GM23338 (cell line): Measurements from ENCODE around the gene JPH4. TPM values are rescaled to one million over a fixed set of nuclear protein-coding genes. Genes with fewer than 3 reads are reported as not detected.

Source experiments
- ATAC-seq: fragments of 200-7000 bp; cut with Tn5 transposase; 3 replicates; pipeline ENCODE4 v1.9.1; 2020
- DNase-seq: peaks from one replicate; pipeline ENCODE4 v3.0.0-alpha.2; 2015; ENCODE audit warnings: low spot score
- H2AFZ ChIP-seq: fragments of 200-600 bp; sonication (generic); 2 replicates; pipeline ENCODE4 v1.8.0; 2016; ENCODE audit warnings: antibody characterized with exemption, mild to moderate bottlenecking, moderate library complexity
- H3F3A ChIP-seq: fragments of 200-600 bp; sonication (generic); replicated peaks from 2 replicates; pipeline ENCODE4 v1.8.0; 2017; ENCODE audit warnings: antibody characterized with exemption, mixed run types, low read depth
- H3K27ac ChIP-seq: fragments of 200-600 bp; sonication (generic); 2 replicates; pipeline ENCODE4 v1.6.1; 2016; ENCODE audit warnings: low read depth
- H3K27me3 ChIP-seq: fragments of 200-600 bp; sonication (generic); 2 replicates; pipeline ENCODE4 v1.8.0; 2016; ENCODE audit warnings: mild to moderate bottlenecking, mixed run types, moderate library complexity; ENCODE audit not compliant: insufficient read depth
- H3K36me3 ChIP-seq: fragments of 200-600 bp; sonication (generic); 2 replicates; pipeline ENCODE4 v1.8.0; 2016; ENCODE audit warnings: mild to moderate bottlenecking; ENCODE audit not compliant: insufficient read depth
- H3K4me1 ChIP-seq: fragments of 200-600 bp; sonication (generic); 2 replicates; pipeline ENCODE4 v1.8.0; 2016; ENCODE audit warnings: mild to moderate bottlenecking, moderate library complexity; ENCODE audit not compliant: insufficient read depth
- H3K4me2 ChIP-seq: fragments of 200-600 bp; sonication (generic); 2 replicates; pipeline ENCODE4 v1.7.1; 2017; ENCODE audit warnings: mixed run types
- H3K4me3 ChIP-seq: fragments of 200-600 bp; sonication (generic); 2 replicates; pipeline ENCODE4 v1.6.1; 2016; ENCODE audit warnings: mixed run types
- H3K79me2 ChIP-seq: fragments of 200-600 bp; sonication (generic); replicated peaks from 2 replicates; pipeline ENCODE4 v1.8.0; 2017; ENCODE audit warnings: mild to moderate bottlenecking; ENCODE audit not compliant: insufficient read depth
- H3K9me2 ChIP-seq: fragments of 200-600 bp; sonication (generic); 2 replicates; pipeline ENCODE4 v1.8.0; 2017; ENCODE audit not compliant: insufficient read depth
- H4K20me1 ChIP-seq: fragments of 200-600 bp; sonication (generic); replicated peaks from 2 replicates; pipeline ENCODE4 v1.8.0; 2017; ENCODE audit warnings: mild to moderate bottlenecking; ENCODE audit not compliant: insufficient read depth
- H3K27ac Mint-ChIP-seq: 2 replicates; pipeline ENCODE4 v1.8.0; 2020; ENCODE audit warnings: inconsistent platforms, mild to moderate bottlenecking, moderate library complexity, mixed read lengths
- H3K27me3 Mint-ChIP-seq: 3 replicates; pipeline ENCODE4 v1.8.0; 2022; ENCODE audit warnings: low read depth, mild to moderate bottlenecking, moderate library complexity, mixed read lengths, inconsistent platforms; ENCODE audit not compliant: insufficient read depth, poor library complexity
- H3K36me3 Mint-ChIP-seq: 3 replicates; pipeline ENCODE4 v1.8.0; 2021; ENCODE audit warnings: low read depth, mild to moderate bottlenecking, inconsistent platforms, moderate library complexity, mixed read lengths
- H3K4me1 Mint-ChIP-seq: 3 replicates; pipeline ENCODE4 v1.8.0; 2020; ENCODE audit warnings: mild to moderate bottlenecking, inconsistent platforms, mixed read lengths
- H3K4me3 Mint-ChIP-seq: 3 replicates; pipeline ENCODE4 v1.8.0; 2021; ENCODE audit warnings: moderate library complexity, mild to moderate bottlenecking, inconsistent platforms, mixed read lengths
- H3K9me3 Mint-ChIP-seq: 3 replicates; pipeline ENCODE4 v1.8.0; 2020; ENCODE audit warnings: moderate library complexity, mild to moderate bottlenecking, inconsistent platforms, mixed read lengths
- CREB1 ChIP-seq: fragments of 250-450 bp; sonication (Bioruptor Pico); IDR thresholded peaks from 2 replicates; pipeline ENCODE4 v1.5.0; 2020; ENCODE audit warnings: low read depth, mild to moderate bottlenecking, moderate library complexity
- EZH2 ChIP-seq: fragments of 200-600 bp; sonication (generic); IDR thresholded peaks from one replicate; pipeline ENCODE4 v1.8.0; 2017; ENCODE audit warnings: antibody characterized with exemption, mild to moderate bottlenecking, low read depth; ENCODE audit not compliant: unreplicated experiment
- EZH2phosphoT487 ChIP-seq: fragments of 200-600 bp; sonication (generic); IDR thresholded peaks from one replicate; pipeline ENCODE4 v1.8.1; 2018; ENCODE audit warnings: antibody characterized with exemption; ENCODE audit not compliant: unreplicated experiment
- JUNB ChIP-seq: IDR thresholded peaks from one replicate; pipeline ENCODE4 v1.6.1; 2016; ENCODE audit warnings: antibody characterized with exemption; ENCODE audit not compliant: unreplicated experiment
- NANOG ChIP-seq: IDR thresholded peaks from 2 replicates; pipeline ENCODE4 v1.6.1; 2016; ENCODE audit warnings: antibody characterized with exemption, borderline replicate concordance
- POLR2AphosphoS5 ChIP-seq: IDR thresholded peaks from 2 replicates; pipeline ENCODE4 v1.6.1; 2016; ENCODE audit warnings: antibody characterized with exemption, low read depth
- STAT1 ChIP-seq: IDR thresholded peaks from one replicate; pipeline ENCODE4 v1.6.1; 2016; ENCODE audit warnings: antibody characterized with exemption; ENCODE audit not compliant: unreplicated experiment
- ZNF114 ChIP-seq: fragments of 250-450 bp; sonication (Bioruptor Pico); IDR thresholded peaks from 2 replicates; pipeline ENCODE4 v1.5.0; 2020; ENCODE audit warnings: mild to moderate bottlenecking, moderate library complexity
- ZNF331 ChIP-seq: fragments of 250-450 bp; sonication (Bioruptor Pico); IDR thresholded peaks from 2 replicates; pipeline ENCODE4 v1.5.0; 2020; ENCODE audit warnings: low read depth, mild to moderate bottlenecking, moderate library complexity
- polyA plus RNA-seq: library from polyadenylated mRNA; unstranded; fragments of >200 nt; fragmentation: Nextera tagmentation; extraction: Ambion mirVana; gene quantifications from 2 replicates; pipeline ENCODE4 v1.2.1, GENCODE V29; 2016
- total RNA-seq: library from RNA; depleted of rRNA; stranded (reverse); fragments of >200 nt; shearing (Covaris generic); gene quantifications from 2 replicates; pipeline ENCODE4 v1.2.3, GENCODE V29; 2014
- TF ChIP-seq, protein P1 (sequence below): fragments of 250-450 bp; sonication (Bioruptor Pico); IDR thresholded peaks from 2 replicates; pipeline ENCODE4 v1.5.0; 2020; ENCODE audit warnings: mild to moderate bottlenecking, moderate library complexity
- TF ChIP-seq, protein P2 (sequence below): IDR thresholded peaks from 2 replicates; pipeline ENCODE4 v1.6.1; 2016; ENCODE audit warnings: antibody characterized with exemption
- TF ChIP-seq, protein P3 (sequence below), 2 experiments: fragments of 200-600 bp in 1 of 2; sonication (generic) in 1 of 2; conservative IDR thresholded peaks; 2 replicates each; pipeline versions ENCODE4 v1.5.1 to v1.6.1; 2016 to 2017; ENCODE audit warnings: antibody characterized with exemption in 2 of 2, low read depth in 2 of 2, mild to moderate bottlenecking in 2 of 2, moderate library complexity in 1 of 2
- TF ChIP-seq, protein P4 (sequence below): IDR thresholded peaks from one replicate; pipeline ENCODE4 v1.6.1; 2018; ENCODE audit warnings: antibody characterized with exemption; ENCODE audit not compliant: unreplicated experiment

Gene JPH4
- total and polyA plus RNA-seq, 2 experiments from 2014 or later, result 11.0 to 29.9 TPM

DNA sequence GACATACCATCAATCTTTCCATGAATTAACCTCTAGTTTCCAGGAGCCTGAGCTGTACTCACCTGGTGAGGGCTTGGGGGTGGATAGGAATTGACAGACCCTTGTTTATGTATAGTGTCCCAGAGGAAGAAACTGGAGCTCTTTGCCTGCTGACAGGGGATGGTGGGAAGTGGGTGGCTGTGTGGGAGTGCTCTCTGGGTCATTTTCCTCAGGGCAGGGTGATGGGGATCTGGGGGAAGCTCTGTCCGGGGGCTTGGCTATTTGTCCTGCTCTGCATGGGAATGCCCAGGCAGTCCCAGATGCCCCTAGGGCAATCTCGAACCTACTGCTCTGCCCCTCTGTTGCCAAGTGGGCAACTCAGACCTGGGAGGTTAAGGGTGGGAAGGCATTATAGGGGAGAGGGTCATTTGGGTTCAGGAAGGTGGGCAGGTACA lies 35.8 kb upstream of the JPH4 start:
- no peaks in the 10 kb centered on the region for H3K27me3 Mint-ChIP-seq
- no peaks in the 10 kb centered on the region for H3K4me1 ChIP-seq
- no peaks in the 10 kb centered on the region for H3K36me3 Mint-ChIP-seq
- no peak overlapping the region for H3K27ac Mint-ChIP-seq
- 0 out of 2 replicates have a peak, but pooled peaks cover under 1% of the 10 kb centered on the region for H3K9me2 ChIP-seq
- no peaks in the 10 kb centered on the region for H3F3A ChIP-seq
- peaks cover 7% of the 10 kb centered on the region; the same call in 2 of the 3 replicates for H3K4me1 Mint-ChIP-seq
- H3K4me2 ChIP-seq, result no peak overlapping the region
- no peak overlapping the region for H3K27ac ChIP-seq
- H4K20me1 ChIP-seq, result no peaks in the 10 kb centered on the region
- DNase-seq (no peak), ATAC-seq (no peak)
- no peak for TF ChIP-seq JUNB
- TF ChIP-seq, protein P1, sequence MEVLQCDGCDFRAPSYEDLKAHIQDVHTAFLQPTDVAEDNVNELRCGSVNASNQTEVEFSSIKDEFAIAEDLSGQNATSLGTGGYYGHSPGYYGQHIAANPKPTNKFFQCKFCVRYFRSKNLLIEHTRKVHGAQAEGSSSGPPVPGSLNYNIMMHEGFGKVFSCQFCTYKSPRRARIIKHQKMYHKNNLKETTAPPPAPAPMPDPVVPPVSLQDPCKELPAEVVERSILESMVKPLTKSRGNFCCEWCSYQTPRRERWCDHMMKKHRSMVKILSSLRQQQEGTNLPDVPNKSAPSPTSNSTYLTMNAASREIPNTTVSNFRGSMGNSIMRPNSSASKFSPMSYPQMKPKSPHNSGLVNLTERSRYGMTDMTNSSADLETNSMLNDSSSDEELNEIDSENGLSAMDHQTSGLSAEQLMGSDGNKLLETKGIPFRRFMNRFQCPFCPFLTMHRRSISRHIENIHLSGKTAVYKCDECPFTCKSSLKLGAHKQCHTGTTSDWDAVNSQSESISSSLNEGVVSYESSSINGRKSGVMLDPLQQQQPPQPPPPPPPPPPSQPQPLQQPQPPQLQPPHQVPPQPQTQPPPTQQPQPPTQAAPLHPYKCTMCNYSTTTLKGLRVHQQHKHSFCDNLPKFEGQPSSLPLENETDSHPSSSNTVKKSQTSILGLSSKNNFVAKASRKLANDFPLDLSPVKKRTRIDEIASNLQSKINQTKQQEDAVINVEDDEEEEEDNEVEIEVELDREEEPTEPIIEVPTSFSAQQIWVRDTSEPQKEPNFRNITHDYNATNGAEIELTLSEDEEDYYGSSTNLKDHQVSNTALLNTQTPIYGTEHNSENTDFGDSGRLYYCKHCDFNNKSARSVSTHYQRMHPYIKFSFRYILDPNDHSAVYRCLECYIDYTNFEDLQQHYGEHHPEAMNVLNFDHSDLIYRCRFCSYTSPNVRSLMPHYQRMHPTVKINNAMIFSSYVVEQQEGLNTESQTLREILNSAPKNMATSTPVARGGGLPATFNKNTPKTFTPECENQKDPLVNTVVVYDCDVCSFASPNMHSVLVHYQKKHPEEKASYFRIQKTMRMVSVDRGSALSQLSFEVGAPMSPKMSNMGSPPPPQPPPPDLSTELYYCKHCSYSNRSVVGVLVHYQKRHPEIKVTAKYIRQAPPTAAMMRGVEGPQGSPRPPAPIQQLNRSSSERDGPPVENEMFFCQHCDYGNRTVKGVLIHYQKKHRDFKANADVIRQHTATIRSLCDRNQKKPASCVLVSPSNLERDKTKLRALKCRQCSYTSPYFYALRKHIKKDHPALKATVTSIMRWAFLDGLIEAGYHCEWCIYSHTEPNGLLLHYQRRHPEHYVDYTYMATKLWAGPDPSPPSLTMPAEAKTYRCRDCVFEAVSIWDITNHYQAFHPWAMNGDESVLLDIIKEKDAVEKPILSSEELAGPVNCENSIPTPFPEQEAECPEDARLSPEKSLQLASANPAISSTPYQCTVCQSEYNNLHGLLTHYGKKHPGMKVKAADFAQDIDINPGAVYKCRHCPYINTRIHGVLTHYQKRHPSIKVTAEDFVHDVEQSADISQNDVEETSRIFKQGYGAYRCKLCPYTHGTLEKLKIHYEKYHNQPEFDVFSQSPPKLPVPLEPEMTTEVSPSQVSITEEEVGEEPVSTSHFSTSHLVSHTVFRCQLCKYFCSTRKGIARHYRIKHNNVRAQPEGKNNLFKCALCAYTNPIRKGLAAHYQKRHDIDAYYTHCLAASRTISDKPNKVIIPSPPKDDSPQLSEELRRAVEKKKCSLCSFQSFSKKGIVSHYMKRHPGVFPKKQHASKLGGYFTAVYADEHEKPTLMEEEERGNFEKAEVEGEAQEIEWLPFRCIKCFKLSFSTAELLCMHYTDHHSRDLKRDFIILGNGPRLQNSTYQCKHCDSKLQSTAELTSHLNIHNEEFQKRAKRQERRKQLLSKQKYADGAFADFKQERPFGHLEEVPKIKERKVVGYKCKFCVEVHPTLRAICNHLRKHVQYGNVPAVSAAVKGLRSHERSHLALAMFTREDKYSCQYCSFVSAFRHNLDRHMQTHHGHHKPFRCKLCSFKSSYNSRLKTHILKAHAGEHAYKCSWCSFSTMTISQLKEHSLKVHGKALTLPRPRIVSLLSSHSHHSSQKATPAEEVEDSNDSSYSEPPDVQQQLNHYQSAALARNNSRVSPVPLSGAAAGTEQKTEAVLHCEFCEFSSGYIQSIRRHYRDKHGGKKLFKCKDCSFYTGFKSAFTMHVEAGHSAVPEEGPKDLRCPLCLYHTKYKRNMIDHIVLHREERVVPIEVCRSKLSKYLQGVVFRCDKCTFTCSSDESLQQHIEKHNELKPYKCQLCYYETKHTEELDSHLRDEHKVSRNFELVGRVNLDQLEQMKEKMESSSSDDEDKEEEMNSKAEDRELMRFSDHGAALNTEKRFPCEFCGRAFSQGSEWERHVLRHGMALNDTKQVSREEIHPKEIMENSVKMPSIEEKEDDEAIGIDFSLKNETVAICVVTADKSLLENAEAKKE (CRISPR knock-in tag), result no peak
- TF ChIP-seq EZH2phosphoT487, result no peak
- no peak for TF ChIP-seq NANOG
- no peak for TF ChIP-seq STAT1
- no peak for TF ChIP-seq EZH2
- TF ChIP-seq, protein P2, sequence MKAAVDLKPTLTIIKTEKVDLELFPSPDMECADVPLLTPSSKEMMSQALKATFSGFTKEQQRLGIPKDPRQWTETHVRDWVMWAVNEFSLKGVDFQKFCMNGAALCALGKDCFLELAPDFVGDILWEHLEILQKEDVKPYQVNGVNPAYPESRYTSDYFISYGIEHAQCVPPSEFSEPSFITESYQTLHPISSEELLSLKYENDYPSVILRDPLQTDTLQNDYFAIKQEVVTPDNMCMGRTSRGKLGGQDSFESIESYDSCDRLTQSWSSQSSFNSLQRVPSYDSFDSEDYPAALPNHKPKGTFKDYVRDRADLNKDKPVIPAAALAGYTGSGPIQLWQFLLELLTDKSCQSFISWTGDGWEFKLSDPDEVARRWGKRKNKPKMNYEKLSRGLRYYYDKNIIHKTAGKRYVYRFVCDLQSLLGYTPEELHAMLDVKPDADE, result no peak
- TF ChIP-seq, protein P3, sequence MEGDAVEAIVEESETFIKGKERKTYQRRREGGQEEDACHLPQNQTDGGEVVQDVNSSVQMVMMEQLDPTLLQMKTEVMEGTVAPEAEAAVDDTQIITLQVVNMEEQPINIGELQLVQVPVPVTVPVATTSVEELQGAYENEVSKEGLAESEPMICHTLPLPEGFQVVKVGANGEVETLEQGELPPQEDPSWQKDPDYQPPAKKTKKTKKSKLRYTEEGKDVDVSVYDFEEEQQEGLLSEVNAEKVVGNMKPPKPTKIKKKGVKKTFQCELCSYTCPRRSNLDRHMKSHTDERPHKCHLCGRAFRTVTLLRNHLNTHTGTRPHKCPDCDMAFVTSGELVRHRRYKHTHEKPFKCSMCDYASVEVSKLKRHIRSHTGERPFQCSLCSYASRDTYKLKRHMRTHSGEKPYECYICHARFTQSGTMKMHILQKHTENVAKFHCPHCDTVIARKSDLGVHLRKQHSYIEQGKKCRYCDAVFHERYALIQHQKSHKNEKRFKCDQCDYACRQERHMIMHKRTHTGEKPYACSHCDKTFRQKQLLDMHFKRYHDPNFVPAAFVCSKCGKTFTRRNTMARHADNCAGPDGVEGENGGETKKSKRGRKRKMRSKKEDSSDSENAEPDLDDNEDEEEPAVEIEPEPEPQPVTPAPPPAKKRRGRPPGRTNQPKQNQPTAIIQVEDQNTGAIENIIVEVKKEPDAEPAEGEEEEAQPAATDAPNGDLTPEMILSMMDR (conservative IDR thresholded peaks at IDR 0.05; ENCODE audit: low read depth in 2 of 2), result no peak
- TF ChIP-seq POLR2AphosphoS5, result no peak
- TF ChIP-seq, protein P4, sequence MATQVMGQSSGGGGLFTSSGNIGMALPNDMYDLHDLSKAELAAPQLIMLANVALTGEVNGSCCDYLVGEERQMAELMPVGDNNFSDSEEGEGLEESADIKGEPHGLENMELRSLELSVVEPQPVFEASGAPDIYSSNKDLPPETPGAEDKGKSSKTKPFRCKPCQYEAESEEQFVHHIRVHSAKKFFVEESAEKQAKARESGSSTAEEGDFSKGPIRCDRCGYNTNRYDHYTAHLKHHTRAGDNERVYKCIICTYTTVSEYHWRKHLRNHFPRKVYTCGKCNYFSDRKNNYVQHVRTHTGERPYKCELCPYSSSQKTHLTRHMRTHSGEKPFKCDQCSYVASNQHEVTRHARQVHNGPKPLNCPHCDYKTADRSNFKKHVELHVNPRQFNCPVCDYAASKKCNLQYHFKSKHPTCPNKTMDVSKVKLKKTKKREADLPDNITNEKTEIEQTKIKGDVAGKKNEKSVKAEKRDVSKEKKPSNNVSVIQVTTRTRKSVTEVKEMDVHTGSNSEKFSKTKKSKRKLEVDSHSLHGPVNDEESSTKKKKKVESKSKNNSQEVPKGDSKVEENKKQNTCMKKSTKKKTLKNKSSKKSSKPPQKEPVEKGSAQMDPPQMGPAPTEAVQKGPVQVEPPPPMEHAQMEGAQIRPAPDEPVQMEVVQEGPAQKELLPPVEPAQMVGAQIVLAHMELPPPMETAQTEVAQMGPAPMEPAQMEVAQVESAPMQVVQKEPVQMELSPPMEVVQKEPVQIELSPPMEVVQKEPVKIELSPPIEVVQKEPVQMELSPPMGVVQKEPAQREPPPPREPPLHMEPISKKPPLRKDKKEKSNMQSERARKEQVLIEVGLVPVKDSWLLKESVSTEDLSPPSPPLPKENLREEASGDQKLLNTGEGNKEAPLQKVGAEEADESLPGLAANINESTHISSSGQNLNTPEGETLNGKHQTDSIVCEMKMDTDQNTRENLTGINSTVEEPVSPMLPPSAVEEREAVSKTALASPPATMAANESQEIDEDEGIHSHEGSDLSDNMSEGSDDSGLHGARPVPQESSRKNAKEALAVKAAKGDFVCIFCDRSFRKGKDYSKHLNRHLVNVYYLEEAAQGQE, result no peak
- TF ChIP-seq ZNF114 (CRISPR knock-in tag), result no peak
- TF ChIP-seq CREB1 (CRISPR knock-in tag), result no peak
- no peak for TF ChIP-seq ZNF331 (CRISPR knock-in tag)
- H3K27me3 ChIP-seq, result no peaks in the 10 kb centered on the region
- no peak overlapping the region for H3K4me3 Mint-ChIP-seq
- H3K79me2 ChIP-seq, result no peaks in the 10 kb centered on the region
- no peak overlapping the region for H3K4me3 ChIP-seq
- no peak overlapping the region; the same call in 1 of the 2 replicates for H2AFZ ChIP-seq
- H3K9me3 Mint-ChIP-seq, result peaks cover 3% of the 10 kb centered on the region; the same call in 1 of the 3 replicates
- no peaks in the 10 kb centered on the region for H3K36me3 ChIP-seq
